HCT116 (cell line): ENCODE data around the gene DDX3X.

ENCODE experiments used
- CBX3 ChIP-seq: IDR thresholded peaks from 2 replicates; pipeline ENCODE4 v1.6.1; 2012; ENCODE audit warnings: low read depth
- POLR2A ChIP-seq: IDR thresholded peaks from 2 replicates; pipeline ENCODE4 v1.7.0; 2011; ENCODE audit warnings: borderline replicate concordance; ENCODE audit not compliant: insufficient read depth, insufficient read length; ENCODE audit errors: extremely low read depth
- POLR2AphosphoS5 ChIP-seq: IDR thresholded peaks from 2 replicates; pipeline ENCODE4 v1.6.1; 2011; ENCODE audit warnings: mild to moderate bottlenecking, low read depth, low read length, moderate library complexity
- REST ChIP-seq: IDR thresholded peaks from 2 replicates; pipeline ENCODE4 v1.6.1; 2012; ENCODE audit warnings: low read depth
- ZBTB33 ChIP-seq: IDR thresholded peaks from 2 replicates; pipeline ENCODE4 v1.6.1; 2011; ENCODE audit warnings: mild to moderate bottlenecking, low read length, moderate library complexity; ENCODE audit not compliant: insufficient replicate concordance; ENCODE audit errors: extremely low read depth
- TF ChIP-seq, protein P1 (sequence below), 3 experiments: fragments of 200-600 bp in 1 of 3; sonication (generic) in 1 of 3; IDR thresholded peaks in 2 of 3; conservative IDR thresholded peaks in 1 of 3; 2 replicates each; pipeline ENCODE4 v1.5.1; 2012 to 2017; ENCODE audit warnings: low read depth in 2 of 3, low read length in 2 of 3, antibody characterized with exemption in 1 of 3, borderline replicate concordance in 1 of 3, control low read depth in 1 of 3, mild to moderate bottlenecking in 1 of 3, mixed read lengths in 1 of 3, mixed run types in 1 of 3, moderate library complexity in 1 of 3; ENCODE audit not compliant: insufficient read depth in 1 of 3
- TF ChIP-seq, protein P2 (sequence below): IDR thresholded peaks from 2 replicates; pipeline ENCODE4 v1.6.1; 2012

DNA sequence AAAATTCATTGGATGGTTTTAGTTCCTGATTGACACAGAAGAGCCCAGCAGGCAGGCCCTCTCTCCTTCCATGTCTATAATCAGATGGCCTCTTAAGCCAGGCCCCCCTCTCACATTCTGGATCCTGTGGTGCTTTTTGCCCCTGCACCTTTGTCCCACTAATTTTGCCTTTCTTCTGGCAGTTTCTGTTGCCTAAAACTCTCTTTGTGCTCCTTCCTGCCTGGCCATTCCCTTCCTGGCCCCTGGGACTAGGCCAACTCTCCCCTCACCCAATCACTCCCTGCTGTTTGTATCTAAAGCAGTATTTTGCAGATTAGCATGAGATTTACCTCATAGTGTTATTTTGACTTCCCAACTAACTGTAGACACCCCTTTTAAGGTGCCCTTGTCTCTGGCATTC is 42.7 kb upstream of the DDX3X start:
- TF ChIP-seq, protein P1, sequence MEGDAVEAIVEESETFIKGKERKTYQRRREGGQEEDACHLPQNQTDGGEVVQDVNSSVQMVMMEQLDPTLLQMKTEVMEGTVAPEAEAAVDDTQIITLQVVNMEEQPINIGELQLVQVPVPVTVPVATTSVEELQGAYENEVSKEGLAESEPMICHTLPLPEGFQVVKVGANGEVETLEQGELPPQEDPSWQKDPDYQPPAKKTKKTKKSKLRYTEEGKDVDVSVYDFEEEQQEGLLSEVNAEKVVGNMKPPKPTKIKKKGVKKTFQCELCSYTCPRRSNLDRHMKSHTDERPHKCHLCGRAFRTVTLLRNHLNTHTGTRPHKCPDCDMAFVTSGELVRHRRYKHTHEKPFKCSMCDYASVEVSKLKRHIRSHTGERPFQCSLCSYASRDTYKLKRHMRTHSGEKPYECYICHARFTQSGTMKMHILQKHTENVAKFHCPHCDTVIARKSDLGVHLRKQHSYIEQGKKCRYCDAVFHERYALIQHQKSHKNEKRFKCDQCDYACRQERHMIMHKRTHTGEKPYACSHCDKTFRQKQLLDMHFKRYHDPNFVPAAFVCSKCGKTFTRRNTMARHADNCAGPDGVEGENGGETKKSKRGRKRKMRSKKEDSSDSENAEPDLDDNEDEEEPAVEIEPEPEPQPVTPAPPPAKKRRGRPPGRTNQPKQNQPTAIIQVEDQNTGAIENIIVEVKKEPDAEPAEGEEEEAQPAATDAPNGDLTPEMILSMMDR (IDR thresholded peaks at IDR 0.05 in 2 of 3, conservative IDR thresholded peaks at IDR 0.05 in 1 of 3; ENCODE audit: borderline replicate concordance in 1 of 3, insufficient read depth in 1 of 3, low read depth in 2 of 3, low read length in 2 of 3) = no peak
- TF ChIP-seq REST (no peak), ZBTB33 (no peak), POLR2AphosphoS5 (no peak), POLR2A (no peak), CBX3 (no peak)
- TF ChIP-seq, protein P2, sequence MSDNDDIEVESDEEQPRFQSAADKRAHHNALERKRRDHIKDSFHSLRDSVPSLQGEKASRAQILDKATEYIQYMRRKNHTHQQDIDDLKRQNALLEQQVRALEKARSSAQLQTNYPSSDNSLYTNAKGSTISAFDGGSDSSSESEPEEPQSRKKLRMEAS = no peak
